ENCODE results near the gene TMBIM1. TPM values are rescaled to one million over a fixed set of nuclear protein-coding genes. Genes with fewer than 3 reads are reported as not detected.

Gene TMBIM1
- total RNA-seq, 2 donors from 2014 or later: 82.8 to 225 TPM

DNA sequence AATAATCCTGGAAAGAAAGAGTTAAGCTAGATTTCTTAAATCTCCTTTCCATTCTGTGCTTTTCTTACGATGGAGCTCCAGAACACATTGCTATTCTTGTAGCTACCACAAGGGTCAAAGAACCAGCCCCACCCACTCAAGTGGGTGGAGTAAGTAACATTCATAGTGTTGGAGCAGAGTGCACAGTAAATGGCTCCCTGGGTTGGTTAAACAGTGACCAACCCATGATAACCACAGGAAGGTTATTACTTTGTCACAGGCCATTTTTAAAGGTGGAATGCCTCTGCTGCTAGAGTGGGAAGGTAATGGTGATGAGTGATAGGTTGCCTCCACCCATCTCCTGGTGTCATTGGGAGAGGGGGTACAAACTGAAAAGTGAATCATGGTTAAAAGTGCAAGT lies 61.4 kb downstream of the TMBIM1 start:
- Histone ChIP-seq H3K9me3 (no peaks in the 10 kb centered on the region), H3K36me3 (peaks cover 85% of the 10 kb centered on the region), H3K4me3 (no peak overlapping the region), H3K27me3 (no peaks in the 10 kb centered on the region), H3K27ac (no peak overlapping the region), H3K4me1 (peaks cover 0 to 33% of the 10 kb centered on the region in 2 donors)
- TF ChIP-seq, protein P1, sequence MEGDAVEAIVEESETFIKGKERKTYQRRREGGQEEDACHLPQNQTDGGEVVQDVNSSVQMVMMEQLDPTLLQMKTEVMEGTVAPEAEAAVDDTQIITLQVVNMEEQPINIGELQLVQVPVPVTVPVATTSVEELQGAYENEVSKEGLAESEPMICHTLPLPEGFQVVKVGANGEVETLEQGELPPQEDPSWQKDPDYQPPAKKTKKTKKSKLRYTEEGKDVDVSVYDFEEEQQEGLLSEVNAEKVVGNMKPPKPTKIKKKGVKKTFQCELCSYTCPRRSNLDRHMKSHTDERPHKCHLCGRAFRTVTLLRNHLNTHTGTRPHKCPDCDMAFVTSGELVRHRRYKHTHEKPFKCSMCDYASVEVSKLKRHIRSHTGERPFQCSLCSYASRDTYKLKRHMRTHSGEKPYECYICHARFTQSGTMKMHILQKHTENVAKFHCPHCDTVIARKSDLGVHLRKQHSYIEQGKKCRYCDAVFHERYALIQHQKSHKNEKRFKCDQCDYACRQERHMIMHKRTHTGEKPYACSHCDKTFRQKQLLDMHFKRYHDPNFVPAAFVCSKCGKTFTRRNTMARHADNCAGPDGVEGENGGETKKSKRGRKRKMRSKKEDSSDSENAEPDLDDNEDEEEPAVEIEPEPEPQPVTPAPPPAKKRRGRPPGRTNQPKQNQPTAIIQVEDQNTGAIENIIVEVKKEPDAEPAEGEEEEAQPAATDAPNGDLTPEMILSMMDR (IDR thresholded peaks at IDR 0.05): no peak
- no peak for DNase-seq (ENCODE audit: low spot score)

DNA sequence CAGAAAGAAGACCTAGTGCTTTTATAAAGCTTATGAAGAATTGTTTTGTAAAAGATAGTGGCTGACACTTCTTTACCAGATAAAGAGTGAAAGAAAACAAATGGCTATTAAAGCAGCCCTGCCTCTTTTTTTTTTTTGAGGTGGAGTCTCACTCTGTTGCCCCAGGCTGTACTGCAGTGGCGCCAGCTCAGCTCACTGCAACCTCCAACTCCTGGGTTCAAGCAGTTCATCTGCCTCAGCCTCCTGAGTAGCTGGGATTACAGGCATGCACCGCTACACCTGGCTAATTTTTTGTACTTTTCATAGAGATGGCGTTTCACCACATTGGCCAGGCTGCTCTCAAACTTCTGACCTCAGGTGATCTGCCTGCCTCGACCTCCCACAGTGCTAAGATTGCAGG lies 62.5 kb downstream of the TMBIM1 start:
- no peak for DNase-seq (ENCODE audit: low spot score)
- H3K27me3 ChIP-seq: no peaks in the 10 kb centered on the region
- peak overlapping the region; percentile 19 to 71 for H3K27ac ChIP-seq
- no peak overlapping the region for H3K4me3 ChIP-seq
- peaks cover 85% of the 10 kb centered on the region for H3K36me3 ChIP-seq
- TF ChIP-seq, protein P1 (IDR thresholded peaks at IDR 0.05): no peak
- H3K9me3 ChIP-seq: no peaks in the 10 kb centered on the region
- H3K4me1 ChIP-seq: peaks cover 0 to 33% of the 10 kb centered on the region in 2 donors

DNA sequence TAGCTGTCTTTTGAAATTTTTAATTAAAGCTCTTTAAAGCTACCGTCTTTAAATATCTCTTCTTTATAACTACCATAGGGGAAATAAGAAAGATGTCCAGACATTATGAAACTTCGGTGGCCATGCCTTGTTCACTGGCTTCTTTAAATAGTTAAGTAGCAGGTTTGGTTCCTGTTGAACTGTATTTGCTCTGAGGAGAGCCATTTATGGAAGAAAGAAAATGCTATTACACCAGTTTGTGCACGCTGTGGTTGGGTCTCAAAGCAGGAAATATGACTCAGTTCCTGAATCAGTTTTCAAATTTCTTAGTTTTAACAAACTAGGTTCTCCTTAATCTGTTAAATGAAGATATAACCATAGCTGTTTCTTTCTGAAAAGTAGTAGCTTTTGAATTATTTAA lies 63.1 kb downstream of the TMBIM1 start:
- Histone ChIP-seq H3K27me3 (no peaks in the 10 kb centered on the region), H3K4me1 (peaks cover 0 to 35% of the 10 kb centered on the region in 2 donors), H3K36me3 (peaks cover 85% of the 10 kb centered on the region), H3K9me3 (no peaks in the 10 kb centered on the region), H3K4me3 (no peak overlapping the region), H3K27ac (peak overlapping the region; percentile 19 to 71)
- no peak for DNase-seq (ENCODE audit: low spot score)
- TF ChIP-seq, protein P1 (IDR thresholded peaks at IDR 0.05): no peak

DNA sequence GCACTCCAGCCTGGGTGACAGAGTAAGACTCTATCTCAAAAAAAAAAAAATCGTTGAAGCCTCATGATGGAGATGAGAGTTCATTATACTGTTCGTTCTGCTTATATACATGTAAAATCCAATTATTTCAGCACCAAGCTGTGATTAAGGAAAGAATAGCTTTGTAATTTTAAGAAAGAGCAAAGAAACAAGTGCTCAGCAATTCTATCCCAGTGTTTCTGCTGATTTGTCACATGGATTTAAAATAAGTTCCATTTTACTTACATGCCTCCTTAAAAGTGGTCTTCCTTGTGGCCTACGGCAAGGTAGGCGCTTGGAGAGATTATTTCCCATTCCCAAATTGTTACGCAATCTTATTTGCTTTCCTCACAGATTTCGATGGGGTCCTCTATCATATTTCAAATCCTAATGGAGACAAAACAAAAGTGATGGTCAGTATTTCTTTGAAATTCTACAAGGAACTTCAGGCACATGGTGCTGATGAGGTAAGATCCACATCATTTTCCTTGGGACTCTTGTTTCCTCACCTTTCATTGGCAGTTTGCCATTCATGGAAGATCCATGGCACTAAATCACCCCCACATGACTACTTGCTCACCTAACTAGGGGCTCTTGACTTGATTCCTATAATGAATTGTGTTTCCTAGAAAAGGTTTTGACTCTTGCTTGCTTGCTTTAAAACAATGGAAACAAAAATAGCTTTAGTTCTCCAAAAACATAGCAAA lies 63.8 kb downstream of the TMBIM1 start:
- no peak for DNase-seq (ENCODE audit: low spot score)
- TF ChIP-seq, protein P1 (IDR thresholded peaks at IDR 0.05): no peak
- Histone ChIP-seq H3K4me3 (no peak overlapping the region), H3K27ac (peak overlapping the region; percentile 35 to 71), H3K36me3 (peaks cover 82% of the 10 kb centered on the region), H3K9me3 (no peaks in the 10 kb centered on the region), H3K4me1 (peaks cover 0 to 42% of the 10 kb centered on the region in 2 donors), H3K27me3 (no peaks in the 10 kb centered on the region)

DNA sequence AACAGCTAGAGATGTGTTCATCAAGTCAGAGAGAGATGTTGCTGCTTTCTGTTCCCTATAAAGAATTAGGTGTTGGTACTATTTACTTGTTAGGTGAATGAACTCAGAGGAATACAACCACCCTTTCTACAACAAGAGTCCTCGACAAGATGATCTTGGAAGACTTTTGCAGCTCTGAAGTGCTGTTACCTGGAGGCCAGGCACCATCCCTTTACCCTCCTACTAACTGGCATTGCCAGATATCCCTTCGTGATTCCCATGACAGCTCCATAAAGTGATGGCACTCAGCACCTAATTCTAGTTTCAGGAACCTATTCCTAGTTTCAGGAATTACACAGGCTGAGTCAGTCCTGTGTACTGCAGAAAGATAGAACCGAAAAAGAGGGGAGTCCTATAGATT lies 65.4 kb downstream of the TMBIM1 start:
- H3K27me3 ChIP-seq: no peaks in the 10 kb centered on the region
- no peaks in the 10 kb centered on the region for H3K9me3 ChIP-seq
- H3K4me3 ChIP-seq: no peak overlapping the region
- H3K4me1 ChIP-seq: peaks cover 0 to 55% of the 10 kb centered on the region in 2 donors
- H3K27ac ChIP-seq: no peak overlapping the region
- no peak for DNase-seq (ENCODE audit: low spot score)
- H3K36me3 ChIP-seq: peaks cover 66% of the 10 kb centered on the region
- TF ChIP-seq, protein P1 (IDR thresholded peaks at IDR 0.05): no peak

Small RNA genes lying within 50 kb of the gene (microRNA-seq; reads per million reads assigned to microRNA genes)
- gene MIR6513 (ENCODE audit: borderline number of aligned reads in 2 of 2, borderline replicate concordance in 1 of 2): 3.5 to 5.7 reads per million in 2 donors
- 0 to 0.71 reads per million in 2 donors for gene MIR6810 (ENCODE audit: borderline number of aligned reads in 2 of 2, borderline replicate concordance in 1 of 2)

Other genes starting within 250 kb of the TMBIM1 start
- under 1 TPM in 1 of 2 donors, not detected in 1; 0.12 TPM for gene RUFY4, start 223.2 kb downstream of the TMBIM1 start, total RNA-seq
- gene CXCR2, start 166.5 kb downstream of the TMBIM1 start, total RNA-seq: under 1 TPM; 0.35 to 0.59 TPM
- gene CXCR1, start 125.5 kb downstream of the TMBIM1 start, total RNA-seq: under 1 TPM; 0.51 to 0.78 TPM
- 100 to 1,000 TPM; 112 to 177 TPM for gene ARPC2, start 75.3 kb downstream of the TMBIM1 start, total RNA-seq
- 10 to 100 TPM in 1 of 2 donors, 1 to 10 TPM in 1; 1.9 to 10.7 TPM for gene GPBAR1, start 31.5 kb downstream of the TMBIM1 start, total RNA-seq
- 10 to 100 TPM; 54.3 to 88.8 TPM for gene AAMP, start 22.4 kb downstream of the TMBIM1 start, total RNA-seq
- 10 to 100 TPM; 54.5 to 71.4 TPM for gene PNKD, start 22.0 kb downstream of the TMBIM1 start, total RNA-seq
- gene CATIP, start 64.4 kb upstream of the TMBIM1 start, total RNA-seq: not detected
- gene SLC11A1, start 89.8 kb upstream of the TMBIM1 start, total RNA-seq: 10 to 100 TPM in 1 of 2 donors, 1 to 10 TPM in 1; 8.7 to 22.1 TPM
- 10 to 100 TPM; 54.2 to 99.5 TPM for gene CTDSP1, start 107.4 kb upstream of the TMBIM1 start, total RNA-seq
- not detected for gene VIL1, start 126.6 kb upstream of the TMBIM1 start, total RNA-seq